Inflammatory macrophage treated with lipopolysaccharide for 4 hours (primary cell): ENCODE data around the gene P2RY8.
"Not testable (repeated sequence)": the region's sequence is repeated elsewhere in the genome, so short reads cannot be mapped to it uniquely, and the experiment has no call there.

Experiments
- DNase-seq: peaks from one replicate; pipeline ENCODE4 v3.0.0-alpha.2; 2020

Gene P2RY8

GRCh38 chrX:1537031-1537715 lies at the start of gene P2RY8:
P2RY8 (minus strand) TSS chrX:1537185; CDS start chrX:1466558, 70,627 bp downstream.
- peak; percentile 78 for DNase-seq

GRCh38 chrX:1584237-1585011 lies 47.4 kb upstream of the P2RY8 start:
- DNase-seq = no peak

- DNase-seq = no peak
Observed at GRCh38 chrX:1582686-1583437, 45.9 kb upstream of the P2RY8 start.

GRCh38 chrX:1581132-1581531 lies 44.1 kb upstream of the P2RY8 start:
- peak; percentile 66 for DNase-seq

- DNase-seq = no peak
Observed at GRCh38 chrX:1578511-1579173, 41.7 kb upstream of the P2RY8 start.

GRCh38 chrX:1577845-1578244 lies 40.9 kb upstream of the P2RY8 start:
- DNase-seq = no peak

GRCh38 chrX:1576201-1576992 lies 39.4 kb upstream of the P2RY8 start:
- no peak for DNase-seq

- not testable (repeated sequence) for DNase-seq
Observed at GRCh38 chrX:1574181-1574580, 37.2 kb upstream of the P2RY8 start.

- no peak for DNase-seq
Observed at GRCh38 chrX:1564750-1565683, 28.0 kb upstream of the P2RY8 start.

GRCh38 chrX:1564077-1564476 lies 27.1 kb upstream of the P2RY8 start:
- DNase-seq = not testable (repeated sequence)

- no peak for DNase-seq
Observed at GRCh38 chrX:1561164-1561563, 24.2 kb upstream of the P2RY8 start.

- no peak for DNase-seq
Observed at GRCh38 chrX:1558761-1559468, 21.9 kb upstream of the P2RY8 start.

GRCh38 chrX:1557442-1557841 lies 20.5 kb upstream of the P2RY8 start:
- not testable (repeated sequence) for DNase-seq

GRCh38 chrX:1555370-1555769 lies 18.4 kb upstream of the P2RY8 start:
- no peak for DNase-seq

GRCh38 chrX:1554469-1555210 lies 17.7 kb upstream of the P2RY8 start:
- no peak for DNase-seq

- no peak for DNase-seq
Observed at GRCh38 chrX:1551959-1552546, 15.1 kb upstream of the P2RY8 start.

GRCh38 chrX:1546691-1547251 lies 9.8 kb upstream of the P2RY8 start:
- DNase-seq = no peak

GRCh38 chrX:1545776-1546408 lies 8.9 kb upstream of the P2RY8 start:
- no peak for DNase-seq
